Effector CD4-positive, alpha-beta T cell (primary cell): ENCODE data around the gene ATP8A1.
A peak's percentile ranks its signal among the peaks of the same experiment; 100 is the strongest.
"Not testable (repeated sequence)": the region's sequence is repeated elsewhere in the genome, so short reads cannot be mapped to it uniquely, and the experiment has no call there.

Experiments
- DNase-seq: peaks from one replicate; pipeline ENCODE4 v3.0.0-alpha.2; 2020
- total RNA-seq: gene quantifications from one replicate; lab custom pipeline; 2026; lab: John Stamatoyannopoulos, UW

ATP8A1 gene
- 146 reads per million, percentile 89 among the genes with 10 or more reads in this experiment for total RNA-seq

GRCh38 chr4:42656944-42657792 lies at the start of gene ATP8A1:
ATP8A1 (minus strand) TSS chr4:42657105; CDS start chr4:42656873, 232 bp downstream.
- peak; percentile 88 for DNase-seq

DNA sequence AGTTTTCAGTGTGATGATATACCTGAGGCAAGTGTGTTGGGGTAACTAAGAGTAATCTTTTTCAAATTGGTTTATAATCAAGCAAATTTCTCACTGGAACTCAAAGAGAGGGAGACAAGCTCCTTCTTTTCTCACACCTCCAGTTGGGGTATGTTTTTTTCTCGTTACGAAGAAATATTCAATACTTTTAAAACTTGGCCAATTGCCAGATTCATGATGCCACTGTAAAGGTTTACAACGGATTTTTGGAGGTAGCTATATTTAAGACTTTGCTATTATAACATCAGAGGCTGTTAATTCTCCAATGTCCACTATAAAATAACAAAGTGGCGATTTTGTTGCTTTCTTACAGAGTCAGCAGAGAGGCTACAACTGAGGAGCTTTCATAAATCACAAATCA lies 49.2 kb upstream of the ATP8A1 start:
- no peak for DNase-seq

- no peak for DNase-seq
Measured at GRCh38 chr4:42703813-42704212, 46.9 kb upstream of the ATP8A1 start.

DNA sequence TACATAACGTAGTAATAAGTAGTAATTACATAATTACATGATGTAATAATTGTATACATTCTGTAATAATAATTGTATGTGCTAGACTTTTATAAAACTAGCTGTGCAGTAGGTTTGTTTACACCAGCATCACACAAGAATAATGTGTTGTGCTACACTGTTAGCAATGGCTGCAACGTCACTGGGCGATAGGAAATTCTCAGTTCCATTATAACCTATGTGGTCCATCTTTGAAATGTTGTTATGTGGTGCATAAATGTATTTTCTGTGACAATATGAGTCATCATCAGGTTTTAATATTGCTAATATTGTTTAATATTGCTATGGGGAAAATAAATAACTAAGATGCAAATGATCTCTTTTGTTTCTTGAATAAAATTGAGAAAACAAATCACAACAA lies 46.0 kb upstream of the ATP8A1 start:
- no peak for DNase-seq

GRCh38 chr4:42701780-42702179 lies 44.9 kb upstream of the ATP8A1 start:
- DNase-seq: peak; percentile 4

DNA sequence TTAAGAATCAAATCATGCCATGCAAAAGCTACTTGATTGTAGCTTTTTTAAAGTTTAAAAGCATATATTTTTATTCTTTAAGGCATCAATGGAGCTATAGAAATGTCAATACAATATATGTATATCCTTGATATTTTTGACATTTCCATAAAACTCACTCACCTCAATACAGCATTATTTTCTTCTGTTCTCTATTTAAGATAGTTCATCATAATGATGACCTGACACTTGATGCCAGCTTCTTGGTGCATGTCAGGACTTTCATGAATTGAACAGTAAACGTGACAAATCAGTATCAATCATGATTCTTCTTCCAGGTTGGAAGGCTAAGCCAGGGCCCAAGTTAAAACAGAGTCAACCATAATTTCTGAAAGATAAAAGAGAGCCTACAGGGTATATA lies 33.6 kb upstream of the ATP8A1 start:
- DNase-seq: no peak

- no peak for DNase-seq
Measured at GRCh38 chr4:42683393-42683792, 26.5 kb upstream of the ATP8A1 start.

GRCh38 chr4:42678512-42678911 lies 21.6 kb upstream of the ATP8A1 start:
- DNase-seq: no peak

DNA sequence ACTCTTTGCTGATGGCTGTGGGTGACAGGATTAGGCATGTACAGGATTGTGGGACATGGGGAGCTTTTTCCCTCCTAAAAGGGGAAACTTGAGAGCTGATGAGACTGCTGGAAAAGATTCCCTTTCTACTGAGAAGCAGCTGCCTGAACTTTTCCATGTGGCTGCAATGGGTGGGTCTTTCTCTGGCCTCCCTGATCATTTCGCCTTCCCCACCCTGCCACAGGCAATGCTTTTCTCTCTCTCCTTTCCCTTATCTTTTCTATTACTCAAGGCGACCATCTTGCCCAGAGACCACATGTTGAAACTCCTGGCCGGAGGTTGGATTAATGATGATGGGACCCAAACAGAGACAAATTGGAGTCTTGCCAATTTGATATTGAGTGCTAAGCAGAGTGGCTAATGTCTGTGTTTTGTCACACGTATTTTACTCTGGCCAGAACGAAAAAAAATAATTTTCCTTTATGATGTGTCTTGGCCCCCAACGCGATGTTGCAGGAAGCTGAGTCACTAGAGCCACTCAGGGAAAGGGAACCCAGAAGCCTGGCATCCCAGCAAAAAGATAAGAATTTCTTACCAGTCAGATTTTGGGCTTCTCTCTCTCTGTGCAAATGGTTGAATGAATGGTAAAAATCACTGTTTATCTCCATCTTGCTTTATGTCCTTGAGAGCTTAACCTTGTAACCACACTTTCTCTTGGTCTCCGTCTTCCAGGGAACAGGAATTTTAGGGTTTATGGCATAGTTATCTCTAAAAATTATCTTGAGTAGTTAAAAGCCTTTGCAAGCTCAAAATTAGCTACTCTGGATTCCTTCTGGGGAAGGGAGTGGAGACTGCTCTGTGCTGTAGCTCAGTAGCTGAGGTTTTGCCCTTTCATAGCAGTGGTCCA lies 19.4 kb upstream of the ATP8A1 start:
- no peak for DNase-seq

DNA sequence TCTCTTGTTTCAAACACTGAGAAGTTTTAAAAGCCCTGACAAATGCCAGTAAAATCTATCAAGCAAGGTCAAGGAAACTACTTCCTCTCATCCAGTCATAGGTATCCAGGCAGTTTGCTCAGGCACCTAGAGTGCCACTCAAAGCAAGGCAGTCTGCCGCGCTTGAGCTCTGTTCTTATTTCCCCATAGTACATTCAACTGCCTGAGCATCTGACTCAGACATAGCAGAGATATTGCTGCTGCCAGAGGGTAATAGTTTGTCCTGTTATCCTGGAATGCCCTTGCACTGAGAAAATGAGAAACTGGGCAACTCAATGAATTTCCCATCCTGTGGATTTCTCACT lies 16.1 kb upstream of the ATP8A1 start:
- DNase-seq: no peak

DNA sequence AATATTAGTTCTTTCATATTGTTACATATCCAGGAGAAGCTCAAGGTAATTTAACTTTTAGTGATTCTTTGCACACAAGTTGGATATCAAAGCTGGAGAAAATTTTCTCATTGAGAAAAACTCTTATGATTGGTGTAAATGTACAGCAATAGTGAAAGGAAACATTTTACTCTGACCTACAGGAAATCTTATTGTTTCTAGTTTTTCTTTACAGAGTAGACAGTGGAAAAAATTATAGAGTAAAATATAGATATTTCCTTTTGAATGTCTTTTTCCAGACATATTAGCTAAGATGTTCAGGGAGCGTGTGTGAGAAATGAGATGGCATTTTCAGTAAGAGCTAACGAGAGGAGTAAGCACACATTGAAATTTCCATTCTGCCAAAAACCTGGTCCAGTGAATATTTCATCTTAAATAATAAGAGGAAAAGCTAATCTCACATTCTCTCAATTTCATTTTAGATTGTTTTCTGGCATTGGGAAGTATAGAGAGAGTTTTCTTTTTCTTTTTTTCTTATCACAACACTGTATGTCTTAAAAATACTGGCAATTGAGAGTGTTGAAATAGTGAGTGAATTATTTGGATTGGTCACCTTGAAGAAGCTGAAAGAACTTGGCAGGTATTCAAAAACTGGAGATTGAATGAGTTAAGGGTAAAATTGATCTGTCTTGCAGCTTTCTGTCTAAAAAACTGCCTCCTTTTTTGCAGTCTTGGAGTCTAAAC lies 15.6 kb upstream of the ATP8A1 start:
- no peak for DNase-seq

GRCh38 chr4:42671431-42672194 lies 14.7 kb upstream of the ATP8A1 start:
- peak; percentile 56 for DNase-seq

DNA sequence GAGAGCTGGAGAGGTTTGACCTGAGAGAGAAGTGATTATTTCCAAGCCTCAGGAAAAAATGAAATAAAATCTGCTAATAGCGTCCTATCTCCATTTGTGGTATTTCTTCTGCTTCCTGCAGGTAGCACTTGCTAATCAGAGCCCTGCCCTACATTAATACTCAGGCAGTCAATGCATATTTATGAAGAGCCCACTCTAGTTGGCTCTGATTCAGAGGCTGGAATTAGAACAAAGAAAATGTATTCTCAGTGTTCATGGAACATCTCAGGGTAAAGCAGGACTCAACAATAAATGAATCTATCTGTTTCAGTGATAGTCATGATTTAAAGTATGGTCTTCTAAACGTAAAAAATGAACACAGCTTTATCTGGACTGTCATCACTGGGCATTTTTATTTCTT lies 1.4 kb upstream of the ATP8A1 start:
- DNase-seq: no peak

GRCh38 chr4:42656679-42656943 lies 294 bp downstream of the ATP8A1 start:
- DNase-seq: no peak

- peak; percentile 31 for DNase-seq
Measured at GRCh38 chr4:42655921-42656678, 805 bp downstream of the ATP8A1 start.

GRCh38 chr4:42655269-42655637 lies 1.7 kb downstream of the ATP8A1 start:
- DNase-seq: no peak

DNA sequence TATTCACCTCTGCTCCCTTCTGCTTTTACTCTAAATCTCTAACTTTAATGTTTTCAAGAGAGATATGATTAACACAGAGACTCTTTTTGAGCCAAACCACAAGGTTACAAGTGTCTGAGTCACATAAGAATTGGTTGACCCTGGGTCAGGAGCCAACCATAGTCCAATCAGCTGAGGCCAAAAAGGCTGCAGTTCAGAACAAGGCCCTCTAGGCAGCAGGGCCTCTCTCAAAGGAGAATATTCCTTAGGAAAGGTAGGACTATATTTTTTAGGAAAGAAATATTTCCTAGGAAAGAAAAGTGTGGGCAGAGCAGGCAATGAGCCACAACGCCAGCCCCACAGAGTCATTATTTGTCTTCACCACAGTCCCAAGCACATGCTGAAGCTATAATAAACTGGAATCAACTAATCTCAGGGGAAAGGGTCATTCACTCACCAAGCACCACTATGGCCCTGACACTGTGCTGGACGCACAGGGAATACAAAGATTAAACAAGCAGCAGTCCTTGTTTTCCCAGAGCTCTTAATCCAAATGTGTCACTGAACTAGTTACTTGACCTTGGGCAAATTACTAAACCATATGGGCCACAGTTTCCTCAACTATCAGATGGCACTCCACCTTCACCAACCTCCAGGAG lies 2.2 kb downstream of the ATP8A1 start:
- no peak for DNase-seq

DNA sequence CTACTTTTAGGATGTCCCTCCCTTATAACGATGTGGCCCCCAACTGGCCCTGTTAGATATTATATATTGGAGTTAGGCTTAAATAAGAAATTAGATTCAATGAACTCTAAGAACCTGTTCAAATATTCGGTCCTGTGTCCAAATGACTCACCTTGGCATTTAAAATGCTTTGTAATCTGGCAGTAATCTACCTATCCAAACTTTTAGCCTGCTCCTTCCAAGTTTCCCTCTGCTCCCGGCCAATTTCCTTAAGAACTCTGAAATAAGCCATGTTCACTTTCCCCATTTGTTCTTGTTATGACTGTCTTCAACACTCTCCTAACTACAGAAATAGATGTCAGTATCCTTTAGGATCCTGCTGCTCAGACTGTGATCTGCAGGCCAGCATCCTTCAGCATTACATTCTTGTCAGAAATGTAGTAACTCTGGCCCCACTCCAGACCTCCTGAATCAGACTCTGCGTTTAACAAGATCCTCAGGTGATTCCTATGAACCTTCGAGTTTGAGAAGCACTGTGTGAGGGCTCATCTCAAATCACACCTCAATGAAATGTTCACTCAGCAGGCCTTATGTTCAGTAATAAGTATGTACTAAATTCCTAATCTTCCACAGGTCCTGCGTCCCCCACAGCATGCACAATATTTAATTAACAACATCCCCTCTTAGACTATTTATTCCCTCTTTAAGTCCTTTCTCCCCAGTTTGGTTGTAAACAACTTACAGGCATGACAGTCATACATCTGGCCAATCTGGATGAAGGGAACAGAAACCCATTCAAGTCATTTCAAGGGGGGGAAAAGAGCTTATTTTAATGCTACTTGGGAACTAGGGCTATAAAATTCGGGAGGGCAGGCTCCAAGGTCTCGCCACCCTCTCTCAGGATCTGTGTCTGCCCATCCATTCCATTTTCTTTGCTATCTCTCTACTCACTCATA lies 3.0 kb downstream of the ATP8A1 start:
- no peak for DNase-seq

- DNase-seq: not testable (repeated sequence)
Measured at GRCh38 chr4:42652529-42653231, 4.2 kb downstream of the ATP8A1 start.

DNA sequence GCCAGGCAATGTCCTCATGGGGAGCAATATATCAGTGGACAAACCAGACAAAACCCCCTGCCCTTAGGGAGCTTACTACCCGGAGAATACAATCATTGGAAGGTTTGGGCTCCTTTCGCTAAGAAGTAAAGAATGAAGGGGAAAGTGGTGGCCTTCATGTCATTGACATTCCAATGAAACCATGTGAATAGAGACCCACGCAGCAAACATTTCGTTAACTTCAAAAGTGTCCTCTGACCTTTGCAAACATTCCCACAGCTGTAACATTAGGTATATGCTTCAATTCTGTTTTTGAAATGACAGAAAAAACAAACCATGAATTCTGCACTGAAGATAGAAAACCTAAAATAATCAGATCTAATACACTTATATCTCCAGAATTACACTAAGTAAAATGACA lies 7.0 kb downstream of the ATP8A1 start:
- no peak for DNase-seq
